HG03432 (cell line): ENCODE measurements around the gene YJU2.
"Not testable (repeated sequence)": the region's sequence is repeated elsewhere in the genome, so short reads cannot be mapped to it uniquely, and the experiment has no call there.

Experiments
- ATAC-seq: cut with Tn5 transposase; IDR thresholded peaks from one replicate; pipeline ENCODE4 v1.9.1; 2021; ENCODE audit warnings: mild to moderate bottlenecking, moderate library complexity; ENCODE audit not compliant: unreplicated experiment

Gene YJU2

GRCh38 chr19:4246767-4247593 lies at the start of gene YJU2:
Gene YJU2 (plus strand): TSS chr19:4247080. CDS start chr19:4247147, 67 bp downstream.
- peak; percentile 87 for ATAC-seq

GRCh38 chr19:4197228-4197624 lies 49.7 kb upstream of the YJU2 start:
- ATAC-seq: no peak

GRCh38 chr19:4197625-4198466 lies 49.0 kb upstream of the YJU2 start:
- no peak for ATAC-seq

- no peak for ATAC-seq
Measured at GRCh38 chr19:4198467-4199126, 48.3 kb upstream of the YJU2 start.

- ATAC-seq: no peak
Measured at GRCh38 chr19:4199699-4200293, 47.1 kb upstream of the YJU2 start.

- ATAC-seq: no peak
Measured at GRCh38 chr19:4200940-4201542, 45.8 kb upstream of the YJU2 start.

- ATAC-seq: no peak
Measured at GRCh38 chr19:4201798-4202197, 45.1 kb upstream of the YJU2 start.

GRCh38 chr19:4206818-4207484 lies 39.9 kb upstream of the YJU2 start:
- no peak for ATAC-seq

- ATAC-seq: no peak
Measured at GRCh38 chr19:4208385-4209094, 38.3 kb upstream of the YJU2 start.

- ATAC-seq: no peak
Measured at GRCh38 chr19:4210166-4210731, 36.6 kb upstream of the YJU2 start.

GRCh38 chr19:4213116-4213515 lies 33.8 kb upstream of the YJU2 start:
- ATAC-seq: no peak

- no peak for ATAC-seq
Measured at GRCh38 chr19:4215807-4216206, 31.1 kb upstream of the YJU2 start.

- ATAC-seq: no peak
Measured at GRCh38 chr19:4216846-4217245, 30.0 kb upstream of the YJU2 start.

- ATAC-seq: no peak
Measured at GRCh38 chr19:4217429-4218264, 29.2 kb upstream of the YJU2 start.

- not testable (repeated sequence) for ATAC-seq
Measured at GRCh38 chr19:4218523-4218922, 28.4 kb upstream of the YJU2 start.

- no peak for ATAC-seq
Measured at GRCh38 chr19:4220188-4220587, 26.7 kb upstream of the YJU2 start.

GRCh38 chr19:4224470-4224869 lies 22.4 kb upstream of the YJU2 start:
- ATAC-seq: no peak

GRCh38 chr19:4225885-4226284 lies 21.0 kb upstream of the YJU2 start:
- no peak for ATAC-seq
